GM20000 (cell line): ENCODE data around the gene BEX3.

ENCODE experiments used
- DNase-seq: peaks from one replicate; pipeline ENCODE4 v3.0.0; 2012; ENCODE audit warnings: low spot score
- CTCF ChIP-seq: IDR thresholded peaks from 2 replicates; pipeline ENCODE4 v1.5.1; 2012; ENCODE audit warnings: mild to moderate bottlenecking, control low read depth; ENCODE audit errors: extremely low read depth, missing control alignments

BEX3 gene

GRCh38 chrX:103396660-103397059 lies 20.3 kb downstream of the BEX3 start:
- DNase-seq = no peak
- TF ChIP-seq CTCF = no peak

- DNase-seq = no peak
- TF ChIP-seq CTCF = no peak
Observed at GRCh38 chrX:103397707-103398106, 21.4 kb downstream of the BEX3 start.

GRCh38 chrX:103398421-103398864 lies 22.1 kb downstream of the BEX3 start:
- DNase-seq = no peak
- no peak for TF ChIP-seq CTCF

GRCh38 chrX:103399744-103400143 lies 23.4 kb downstream of the BEX3 start:
- TF ChIP-seq CTCF = no peak

GRCh38 chrX:103400931-103401330 lies 24.6 kb downstream of the BEX3 start:
- no peak for TF ChIP-seq CTCF
- DNase-seq = no peak

More at GRCh38 chrX:103399744-103400143, 23.4 kb downstream of the BEX3 start:
- DNase-seq = no peak

- TF ChIP-seq CTCF = no peak
- peak; percentile 52 for DNase-seq
Observed at GRCh38 chrX:103404231-103405008, 28.1 kb downstream of the BEX3 start.

- DNase-seq = no peak
- no peak for TF ChIP-seq CTCF
Observed at GRCh38 chrX:103405009-103405333, 28.6 kb downstream of the BEX3 start.
